LNCAP (cell line): ENCODE measurements around the gene ABCC5.

Experiments used
- CTCF ChIP-seq: fragments of 450-650 bp; IDR thresholded peaks from 2 replicates; pipeline ENCODE4 v1.5.1; 2017; ENCODE audit warnings: mild to moderate bottlenecking

ABCC5 gene

GRCh38 chr3:183975981-183976662 lies 41.6 kb downstream of the ABCC5 start:
- no peak for TF ChIP-seq CTCF

- no peak for TF ChIP-seq CTCF
Measured at GRCh38 chr3:183968666-183969245, 48.9 kb downstream of the ABCC5 start.

DNA sequence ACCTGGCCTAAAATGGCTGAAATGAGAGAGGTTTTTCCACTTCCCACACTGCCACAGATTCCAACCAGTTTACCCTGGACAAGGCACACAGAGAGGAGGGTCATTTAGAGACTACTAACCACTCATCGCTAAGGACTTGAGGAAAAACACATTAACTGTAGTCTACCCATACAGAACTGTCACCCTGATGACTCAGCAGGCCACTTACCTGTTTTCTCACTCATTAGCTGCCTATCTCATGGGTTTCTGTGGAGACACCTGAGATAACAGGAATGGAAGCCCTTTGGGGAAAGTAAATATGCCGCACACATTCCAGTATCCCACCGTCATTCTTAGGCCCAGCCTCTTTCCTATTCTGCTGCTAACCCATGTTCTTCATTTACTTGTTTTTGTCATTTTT lies 50.0 kb downstream of the ABCC5 start:
- TF ChIP-seq CTCF, result no peak

- TF ChIP-seq CTCF, result no peak
Measured at GRCh38 chr3:183966361-183966791, 51.3 kb downstream of the ABCC5 start.

DNA sequence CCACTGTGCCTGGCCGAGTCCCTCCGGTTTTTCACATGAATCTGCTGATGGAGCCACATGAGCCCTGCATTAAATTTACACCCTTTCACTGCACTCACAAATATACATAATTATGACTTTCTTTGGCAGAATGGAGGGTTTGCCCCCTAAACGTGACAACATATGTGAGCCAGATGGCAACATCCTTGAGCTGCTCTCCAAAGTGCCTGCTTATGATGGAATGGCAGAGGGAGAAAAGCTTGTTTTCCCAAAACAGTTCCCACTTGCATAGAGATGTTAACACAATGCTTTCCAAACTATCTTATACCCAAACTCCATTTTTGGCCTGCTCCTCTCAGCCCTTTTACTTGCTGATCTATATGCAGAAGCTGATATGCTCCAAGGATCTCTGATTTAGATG lies 54.9 kb downstream of the ABCC5 start:
- TF ChIP-seq CTCF, result no peak

GRCh38 chr3:183959214-183959613 lies 58.5 kb downstream of the ABCC5 start:
- no peak for TF ChIP-seq CTCF

DNA sequence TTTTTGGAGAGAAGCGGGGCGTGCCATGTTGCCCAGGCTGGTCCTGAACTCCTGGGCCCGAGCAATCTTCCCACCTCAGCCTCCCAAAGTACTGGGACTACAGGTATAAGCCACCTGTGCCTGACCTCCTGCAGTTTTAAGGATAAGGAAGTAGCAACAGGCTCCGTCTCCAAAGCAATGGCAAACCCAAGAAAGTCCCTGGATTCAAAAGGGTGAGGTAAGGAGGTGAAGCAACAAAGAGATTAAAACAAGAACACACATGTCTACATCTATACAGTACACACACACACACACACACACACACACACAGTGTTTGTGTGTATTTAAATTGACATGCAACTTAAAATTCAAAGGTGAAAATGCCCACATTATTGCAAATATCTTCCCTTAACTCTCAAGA lies 58.9 kb downstream of the ABCC5 start:
- no peak for TF ChIP-seq CTCF

DNA sequence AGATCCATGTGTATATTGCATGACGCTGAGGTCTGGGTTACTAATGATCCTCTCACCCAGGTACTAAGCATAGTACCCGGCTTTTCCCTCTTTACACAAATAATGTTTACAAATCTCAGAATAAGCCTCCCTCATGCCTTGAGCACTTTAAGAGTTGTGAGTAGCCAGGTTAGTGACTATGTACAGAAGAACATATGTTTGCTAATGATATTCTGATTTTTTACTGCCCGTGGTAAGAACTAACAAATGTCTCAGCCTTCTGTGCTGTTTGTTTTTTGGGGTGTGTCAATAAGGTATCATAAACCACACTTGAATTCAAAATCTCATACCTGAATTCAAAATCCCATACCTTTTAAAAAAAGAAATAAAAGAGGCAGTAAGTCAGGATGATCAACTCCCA lies 59.5 kb downstream of the ABCC5 start:
- TF ChIP-seq CTCF, result no peak
